ENCODE data around the gene CHD9.

Gene CHD9

DNA sequence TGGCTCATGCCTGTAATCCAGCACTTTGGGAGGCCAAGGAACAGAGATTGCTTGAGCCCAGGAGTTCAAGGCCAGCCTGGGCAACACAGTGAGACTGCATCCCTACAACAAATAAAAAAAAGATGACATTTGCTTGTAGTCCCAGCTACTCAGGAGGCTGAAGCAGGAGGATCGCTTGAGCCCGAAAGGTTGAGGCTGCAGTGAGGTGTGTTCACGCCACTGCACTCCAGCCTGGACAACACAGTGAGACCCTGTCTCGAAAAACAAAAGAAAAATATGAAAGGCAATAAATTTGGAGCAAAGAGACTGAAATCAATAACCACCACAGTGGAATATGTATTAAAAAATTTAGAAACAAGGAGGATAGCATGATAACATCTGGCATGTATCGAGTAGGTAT is 235.7 kb downstream of the CHD9 start:
- DNase-seq: no peak
- TF ChIP-seq EZH2phosphoT487 (IDR thresholded peaks at IDR 0.05; ENCODE audit: low read length) (no peak), EZH2 (optimal IDR thresholded peaks at IDR 0.05; ENCODE audit: low read depth, low read length) (no peak)
- TF ChIP-seq, protein P1, sequence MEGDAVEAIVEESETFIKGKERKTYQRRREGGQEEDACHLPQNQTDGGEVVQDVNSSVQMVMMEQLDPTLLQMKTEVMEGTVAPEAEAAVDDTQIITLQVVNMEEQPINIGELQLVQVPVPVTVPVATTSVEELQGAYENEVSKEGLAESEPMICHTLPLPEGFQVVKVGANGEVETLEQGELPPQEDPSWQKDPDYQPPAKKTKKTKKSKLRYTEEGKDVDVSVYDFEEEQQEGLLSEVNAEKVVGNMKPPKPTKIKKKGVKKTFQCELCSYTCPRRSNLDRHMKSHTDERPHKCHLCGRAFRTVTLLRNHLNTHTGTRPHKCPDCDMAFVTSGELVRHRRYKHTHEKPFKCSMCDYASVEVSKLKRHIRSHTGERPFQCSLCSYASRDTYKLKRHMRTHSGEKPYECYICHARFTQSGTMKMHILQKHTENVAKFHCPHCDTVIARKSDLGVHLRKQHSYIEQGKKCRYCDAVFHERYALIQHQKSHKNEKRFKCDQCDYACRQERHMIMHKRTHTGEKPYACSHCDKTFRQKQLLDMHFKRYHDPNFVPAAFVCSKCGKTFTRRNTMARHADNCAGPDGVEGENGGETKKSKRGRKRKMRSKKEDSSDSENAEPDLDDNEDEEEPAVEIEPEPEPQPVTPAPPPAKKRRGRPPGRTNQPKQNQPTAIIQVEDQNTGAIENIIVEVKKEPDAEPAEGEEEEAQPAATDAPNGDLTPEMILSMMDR (IDR thresholded peaks at IDR 0.05; ENCODE audit: low read length): no peak
- Histone ChIP-seq H3K4me3 (ENCODE audit: low read length) (no peak overlapping the region), H3K4me2 (ENCODE audit: low read depth, low read length) (no peak overlapping the region), H2AFZ (ENCODE audit: low read length) (no peak overlapping the region), H3K27ac (ENCODE audit: low read length) (no peak overlapping the region), H3K27me3 (replicated peaks; ENCODE audit: insufficient read depth, low read length) (no peaks in the 10 kb centered on the region), H3K9ac (ENCODE audit: low read length) (no peak overlapping the region), H4K20me1 (ENCODE audit: insufficient read depth, low read length) (no peaks in the 10 kb centered on the region), H3K9me3 (replicated peaks; ENCODE audit: insufficient read depth, low read length) (no peaks in the 10 kb centered on the region), H3K4me1 (ENCODE audit: low read length) (no peaks in the 10 kb centered on the region), H3K36me3 (replicated peaks; ENCODE audit: insufficient read depth, low read length) (no peaks in the 10 kb centered on the region; the same call in 1 of the 2 replicates), H3F3A (ENCODE audit: insufficient read depth, low read length) (no peaks in the 10 kb centered on the region), H3K79me2 (ENCODE audit: low read length) (no peaks in the 10 kb centered on the region), H3K9me2 (replicated peaks; ENCODE audit: insufficient read depth, low read length) (no peaks in the 10 kb centered on the region)

DNA sequence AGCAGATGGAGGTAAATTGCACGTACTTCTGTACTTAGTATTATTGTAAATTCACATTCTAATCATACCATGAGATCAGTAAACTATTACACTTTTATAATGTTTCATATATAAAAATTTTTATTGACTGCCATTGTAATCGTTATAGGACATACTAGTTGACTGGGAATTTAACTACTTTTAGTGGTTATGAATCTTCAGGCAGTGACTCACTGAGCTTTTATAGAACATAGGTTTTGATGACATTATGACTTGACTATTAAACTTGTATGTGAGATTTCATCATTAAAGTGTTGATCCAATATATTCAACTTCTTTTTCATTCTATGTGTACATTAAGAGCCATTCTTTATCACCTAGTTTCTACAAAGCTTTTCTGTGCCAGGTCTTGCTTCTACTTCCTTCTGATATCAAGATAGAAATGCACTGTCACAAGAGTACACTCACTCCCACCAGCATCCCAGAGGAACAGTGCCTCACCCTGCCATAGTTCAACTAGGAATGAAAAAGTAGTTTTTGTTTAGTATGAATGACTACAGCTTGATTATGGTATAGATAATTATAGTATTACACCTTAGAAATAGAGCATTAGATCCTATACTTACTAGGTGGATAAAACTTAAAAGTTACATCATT is 237.1 kb downstream of the CHD9 start:
- Histone ChIP-seq H3K4me3 (ENCODE audit: low read length) (no peak overlapping the region), H3K9me3 (replicated peaks; ENCODE audit: insufficient read depth, low read length) (no peaks in the 10 kb centered on the region), H3K27ac (ENCODE audit: low read length) (no peak overlapping the region), H3F3A (ENCODE audit: insufficient read depth, low read length) (no peaks in the 10 kb centered on the region), H2AFZ (ENCODE audit: low read length) (no peak overlapping the region), H3K79me2 (ENCODE audit: low read length) (no peaks in the 10 kb centered on the region), H3K27me3 (replicated peaks; ENCODE audit: insufficient read depth, low read length) (no peaks in the 10 kb centered on the region), H3K9ac (ENCODE audit: low read length) (no peak overlapping the region), H3K4me2 (ENCODE audit: low read depth, low read length) (no peak overlapping the region), H3K9me2 (replicated peaks; ENCODE audit: insufficient read depth, low read length) (no peaks in the 10 kb centered on the region), H3K4me1 (ENCODE audit: low read length) (no peaks in the 10 kb centered on the region), H3K36me3 (replicated peaks; ENCODE audit: insufficient read depth, low read length) (no peaks in the 10 kb centered on the region; the same call in 1 of the 2 replicates), H4K20me1 (ENCODE audit: insufficient read depth, low read length) (no peaks in the 10 kb centered on the region)
- DNase-seq: no peak
- TF ChIP-seq, protein P1 (IDR thresholded peaks at IDR 0.05; ENCODE audit: low read length): no peak
- TF ChIP-seq EZH2phosphoT487 (IDR thresholded peaks at IDR 0.05; ENCODE audit: low read length): no peak

DNA sequence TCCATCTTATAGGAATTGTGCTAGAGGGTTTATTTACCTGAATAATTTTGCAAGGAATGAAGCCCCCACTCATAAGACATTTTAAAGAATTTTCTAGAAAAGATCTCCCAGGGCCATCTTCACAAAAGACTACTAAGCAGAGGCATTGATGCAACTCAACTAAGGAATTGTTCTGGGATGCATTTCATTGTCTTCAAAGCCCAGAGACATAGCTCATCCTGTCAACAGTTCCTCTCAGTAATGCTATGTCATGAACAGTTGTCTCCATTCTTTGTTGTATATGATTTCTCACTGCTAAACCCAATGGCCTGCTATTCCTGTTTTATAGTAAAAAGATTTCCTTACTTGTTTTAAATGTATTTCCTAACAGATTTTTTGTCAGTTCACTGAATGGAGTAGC is 242.7 kb downstream of the CHD9 start:
- Histone ChIP-seq H2AFZ (ENCODE audit: low read length) (no peak overlapping the region), H4K20me1 (ENCODE audit: insufficient read depth, low read length) (no peaks in the 10 kb centered on the region), H3K9me2 (replicated peaks; ENCODE audit: insufficient read depth, low read length) (no peaks in the 10 kb centered on the region), H3K4me2 (ENCODE audit: low read depth, low read length) (no peak overlapping the region), H3K27me3 (replicated peaks; ENCODE audit: insufficient read depth, low read length) (no peaks in the 10 kb centered on the region), H3K36me3 (replicated peaks; ENCODE audit: insufficient read depth, low read length) (no peaks in the 10 kb centered on the region), H3K27ac (ENCODE audit: low read length) (no peak overlapping the region), H3K4me1 (ENCODE audit: low read length) (no peaks in the 10 kb centered on the region), H3K9ac (ENCODE audit: low read length) (no peak overlapping the region), H3F3A (ENCODE audit: insufficient read depth, low read length) (no peaks in the 10 kb centered on the region), H3K79me2 (ENCODE audit: low read length) (no peaks in the 10 kb centered on the region), H3K9me3 (replicated peaks; ENCODE audit: insufficient read depth, low read length) (no peaks in the 10 kb centered on the region), H3K4me3 (ENCODE audit: low read length) (no peak overlapping the region)
- no peak for TF ChIP-seq EZH2phosphoT487 (IDR thresholded peaks at IDR 0.05; ENCODE audit: low read length)
- TF ChIP-seq, protein P1 (IDR thresholded peaks at IDR 0.05; ENCODE audit: low read length): no peak
- TF ChIP-seq EZH2 (optimal IDR thresholded peaks at IDR 0.05; ENCODE audit: low read depth, low read length): no peak
- DNase-seq: no peak

Measured in MM.1S (cell line).